Body of pancreas (tissue), 4 donors: Measurements from ENCODE around the gene PPP2R5B.

Experiments
- POLR2A ChIP-seq, 3 donors: fragments of 450-650 bp; IDR thresholded peaks; one replicate each; pipeline ENCODE4 v1.6.1; 2016; ENCODE audit warnings: antibody characterized with exemption in 3 of 3, mild to moderate bottlenecking in 2 of 3
- TF ChIP-seq, protein P1 (sequence below), 7 experiments: fragments of 450-650 bp in 4 of 7; fragments of 200-600 bp in 3 of 7; sonication (generic) in 3 of 7; IDR thresholded peaks; one replicate each; pipeline ENCODE4 v1.5.1; 2016 to 2019; ENCODE audit warnings: antibody characterized with exemption in 7 of 7

DNA sequence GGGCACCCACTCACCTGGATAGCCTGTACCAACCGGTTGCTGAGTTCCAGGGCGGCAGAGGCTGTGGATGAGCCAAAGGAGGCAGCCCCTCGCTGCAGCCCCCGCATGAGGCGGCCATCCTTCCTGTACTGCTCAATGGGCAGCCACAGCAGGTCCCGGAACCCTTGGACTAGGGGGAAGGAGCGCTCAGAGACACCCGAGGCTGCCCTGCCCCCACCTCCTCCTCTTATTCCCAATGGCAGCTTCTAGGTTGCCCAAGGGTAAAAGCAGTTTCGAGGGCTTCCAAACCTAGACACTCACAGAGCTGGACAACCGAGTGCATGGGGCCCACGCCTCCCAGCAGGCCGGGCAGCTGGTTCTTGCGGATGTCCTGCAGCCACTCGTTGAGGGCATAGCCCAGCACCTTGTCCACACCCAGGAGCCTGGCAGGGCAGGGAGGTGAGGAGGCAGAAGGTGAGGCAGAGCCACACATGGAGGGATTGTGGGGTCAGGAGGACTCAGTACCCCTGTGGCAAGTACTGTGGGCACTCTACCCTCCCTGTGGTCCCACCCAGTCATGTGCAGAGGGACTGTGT, 28.0 kb upstream of the PPP2R5B start:
- TF ChIP-seq, protein P1, sequence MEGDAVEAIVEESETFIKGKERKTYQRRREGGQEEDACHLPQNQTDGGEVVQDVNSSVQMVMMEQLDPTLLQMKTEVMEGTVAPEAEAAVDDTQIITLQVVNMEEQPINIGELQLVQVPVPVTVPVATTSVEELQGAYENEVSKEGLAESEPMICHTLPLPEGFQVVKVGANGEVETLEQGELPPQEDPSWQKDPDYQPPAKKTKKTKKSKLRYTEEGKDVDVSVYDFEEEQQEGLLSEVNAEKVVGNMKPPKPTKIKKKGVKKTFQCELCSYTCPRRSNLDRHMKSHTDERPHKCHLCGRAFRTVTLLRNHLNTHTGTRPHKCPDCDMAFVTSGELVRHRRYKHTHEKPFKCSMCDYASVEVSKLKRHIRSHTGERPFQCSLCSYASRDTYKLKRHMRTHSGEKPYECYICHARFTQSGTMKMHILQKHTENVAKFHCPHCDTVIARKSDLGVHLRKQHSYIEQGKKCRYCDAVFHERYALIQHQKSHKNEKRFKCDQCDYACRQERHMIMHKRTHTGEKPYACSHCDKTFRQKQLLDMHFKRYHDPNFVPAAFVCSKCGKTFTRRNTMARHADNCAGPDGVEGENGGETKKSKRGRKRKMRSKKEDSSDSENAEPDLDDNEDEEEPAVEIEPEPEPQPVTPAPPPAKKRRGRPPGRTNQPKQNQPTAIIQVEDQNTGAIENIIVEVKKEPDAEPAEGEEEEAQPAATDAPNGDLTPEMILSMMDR (IDR thresholded peaks at IDR 0.05): no peak
- no peak for TF ChIP-seq POLR2A (IDR thresholded peaks at IDR 0.05)
